Measurements from ENCODE around the gene DENND4C.
"Not testable (repeated sequence)": the region's sequence is repeated elsewhere in the genome, so short reads cannot be mapped to it uniquely, and the experiment has no call there.

Gene DENND4C

GRCh38 chr9:19266778-19267384, 36.4 kb downstream of the DENND4C start:
- not testable (repeated sequence) for DNase-seq (ENCODE audit: low spot score)

- no peak for DNase-seq (ENCODE audit: low spot score)
Observed at GRCh38 chr9:19269582-19269981, 39.1 kb downstream of the DENND4C start.

GRCh38 chr9:19270421-19270949, 40.0 kb downstream of the DENND4C start:
- DNase-seq (ENCODE audit: low spot score): no peak

GRCh38 chr9:19271081-19271480, 40.6 kb downstream of the DENND4C start:
- DNase-seq (ENCODE audit: low spot score): no peak

- no peak for DNase-seq (ENCODE audit: low spot score)
Observed at GRCh38 chr9:19281801-19282200, 51.3 kb downstream of the DENND4C start.

- DNase-seq (ENCODE audit: low spot score): no peak
Observed at GRCh38 chr9:19283072-19283710, 52.7 kb downstream of the DENND4C start.

GRCh38 chr9:19284729-19285128, 54.2 kb downstream of the DENND4C start:
- no peak for DNase-seq (ENCODE audit: low spot score)

GRCh38 chr9:19286634-19287188, 56.2 kb downstream of the DENND4C start:
- no peak for DNase-seq (ENCODE audit: low spot score)

- no peak for DNase-seq (ENCODE audit: low spot score)
Observed at GRCh38 chr9:19288081-19288480, 57.6 kb downstream of the DENND4C start.

GRCh38 chr9:19290103-19290502, 59.6 kb downstream of the DENND4C start:
- DNase-seq (ENCODE audit: low spot score): no peak

- DNase-seq (ENCODE audit: low spot score): no peak
Observed at GRCh38 chr9:19294219-19294618, 63.7 kb downstream of the DENND4C start.

- DNase-seq (ENCODE audit: low spot score): no peak
Observed at GRCh38 chr9:19298436-19299000, 68.0 kb downstream of the DENND4C start.

GRCh38 chr9:19303216-19303615, 72.7 kb downstream of the DENND4C start:
- no peak for DNase-seq (ENCODE audit: low spot score)

- DNase-seq (ENCODE audit: low spot score): no peak
Observed at GRCh38 chr9:19306568-19306967, 76.1 kb downstream of the DENND4C start.

- no peak for DNase-seq (ENCODE audit: low spot score)
Observed at GRCh38 chr9:19310246-19310645, 79.8 kb downstream of the DENND4C start.

GRCh38 chr9:19313573-19313972, 83.1 kb downstream of the DENND4C start:
- no peak for DNase-seq (ENCODE audit: low spot score)

GRCh38 chr9:19320495-19320894, 90.0 kb downstream of the DENND4C start:
- DNase-seq (ENCODE audit: low spot score): no peak

- no peak for DNase-seq (ENCODE audit: low spot score)
Observed at GRCh38 chr9:19331877-19332276, 101.4 kb downstream of the DENND4C start.

GRCh38 chr9:19336166-19336565, 105.7 kb downstream of the DENND4C start:
- no peak for DNase-seq (ENCODE audit: low spot score)

- DNase-seq (ENCODE audit: low spot score): no peak
Observed at GRCh38 chr9:19342947-19343346, 112.5 kb downstream of the DENND4C start.

- no peak for DNase-seq (ENCODE audit: low spot score)
Observed at GRCh38 chr9:19358701-19359100, 128.2 kb downstream of the DENND4C start.

GRCh38 chr9:19369107-19369506, 138.6 kb downstream of the DENND4C start:
- no peak for DNase-seq (ENCODE audit: low spot score)

- peak; percentile 13 for DNase-seq (ENCODE audit: low spot score)
Observed at GRCh38 chr9:19371942-19372341, 141.4 kb downstream of the DENND4C start.
